ENCODE results near the gene TSPAN2.

- TF ChIP-seq EZH2phosphoT487 (IDR thresholded peaks at IDR 0.05; ENCODE audit: borderline replicate concordance, low read depth, low read length), result no peak
- no peak for TF ChIP-seq CTCF (conservative IDR thresholded peaks at IDR 0.05; ENCODE audit: low read length)
Measured at GRCh38 chr1:115107516-115108260, 18.4 kb upstream of the TSPAN2 start.

Data from OCI-LY7 (cell line).